HG03565 (cell line): ENCODE data around the gene WDR48.

Experiments used
- ATAC-seq: cut with Tn5 transposase; IDR thresholded peaks from one replicate; pipeline ENCODE4 v1.9.1; 2021; ENCODE audit warnings: mild to moderate bottlenecking, moderate library complexity; ENCODE audit not compliant: unreplicated experiment

Gene WDR48

DNA sequence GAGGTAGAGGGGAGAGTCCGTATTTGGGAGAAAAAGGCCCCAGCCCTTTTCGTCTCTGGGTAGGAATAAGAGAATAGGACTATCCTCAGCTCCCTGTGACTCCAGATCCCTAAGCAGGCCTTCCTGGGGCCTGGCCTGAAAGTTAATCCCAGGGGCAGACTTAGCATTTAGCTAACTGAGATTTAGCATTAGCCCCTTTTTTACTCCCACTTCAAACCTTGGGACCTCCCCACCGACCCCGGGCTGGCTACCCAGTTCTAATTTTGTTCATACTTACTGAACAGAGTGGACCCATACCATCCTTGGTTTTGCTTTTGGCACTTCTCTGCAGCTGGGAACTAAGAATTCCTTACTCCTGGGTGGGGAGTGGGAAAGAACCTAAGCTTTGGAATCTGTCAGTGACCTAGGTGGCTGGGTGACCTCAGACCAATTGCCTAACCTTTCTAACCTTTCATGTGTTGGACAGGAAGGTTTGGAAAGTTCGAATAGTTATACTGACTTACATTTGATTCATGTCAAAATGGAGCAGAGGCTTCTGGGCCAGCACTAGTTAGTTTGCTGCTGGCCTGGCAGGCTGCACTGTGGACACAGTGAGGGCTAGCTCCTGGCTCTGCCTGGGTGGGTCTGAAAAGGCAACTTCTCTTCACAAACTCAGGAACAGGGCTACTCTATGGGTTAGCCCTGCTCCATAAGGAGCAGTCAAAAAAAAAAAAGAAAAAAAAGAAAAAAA is 67.3 kb downstream of the WDR48 start:
- no peak for ATAC-seq

DNA sequence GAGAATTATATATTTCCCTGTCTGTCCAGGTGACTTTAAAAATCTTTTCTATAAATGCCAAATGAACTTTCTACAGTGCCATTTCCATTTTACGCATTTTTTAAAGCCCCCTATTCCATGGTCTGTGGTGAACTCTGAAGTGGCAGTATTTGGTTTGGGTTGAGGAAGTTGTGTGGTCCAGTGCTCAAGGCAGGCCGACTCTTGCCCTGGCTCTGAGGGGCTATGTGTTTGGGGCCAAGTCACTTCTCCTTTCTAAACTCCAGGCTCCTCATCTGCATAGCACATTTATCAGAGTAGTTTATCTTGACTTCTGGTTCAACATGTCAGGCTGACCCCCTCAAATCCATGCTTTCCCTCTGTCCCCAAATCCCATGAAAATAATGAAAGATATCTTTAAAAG is 69.8 kb downstream of the WDR48 start:
- no peak for ATAC-seq

DNA sequence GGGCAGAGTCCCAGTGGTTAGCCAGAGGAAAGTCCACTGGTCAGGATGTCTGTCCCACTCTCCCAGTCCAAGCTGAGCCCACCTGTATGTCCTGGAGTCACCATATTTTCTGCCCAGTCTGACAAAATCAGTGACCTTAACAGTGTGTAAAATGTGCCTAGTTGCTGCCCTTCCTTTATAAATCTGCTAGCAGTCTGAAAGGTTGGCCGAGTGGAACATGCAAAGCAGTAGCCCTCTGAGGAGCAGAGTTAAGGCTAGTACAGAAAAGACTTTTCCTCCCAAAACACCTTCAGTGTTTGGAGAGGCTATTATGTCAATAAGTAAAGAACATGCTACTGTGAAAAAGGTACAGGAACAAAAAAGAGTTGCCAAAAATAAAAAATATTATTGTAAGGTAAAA is 71.0 kb downstream of the WDR48 start:
- peak; percentile 66 for ATAC-seq

DNA sequence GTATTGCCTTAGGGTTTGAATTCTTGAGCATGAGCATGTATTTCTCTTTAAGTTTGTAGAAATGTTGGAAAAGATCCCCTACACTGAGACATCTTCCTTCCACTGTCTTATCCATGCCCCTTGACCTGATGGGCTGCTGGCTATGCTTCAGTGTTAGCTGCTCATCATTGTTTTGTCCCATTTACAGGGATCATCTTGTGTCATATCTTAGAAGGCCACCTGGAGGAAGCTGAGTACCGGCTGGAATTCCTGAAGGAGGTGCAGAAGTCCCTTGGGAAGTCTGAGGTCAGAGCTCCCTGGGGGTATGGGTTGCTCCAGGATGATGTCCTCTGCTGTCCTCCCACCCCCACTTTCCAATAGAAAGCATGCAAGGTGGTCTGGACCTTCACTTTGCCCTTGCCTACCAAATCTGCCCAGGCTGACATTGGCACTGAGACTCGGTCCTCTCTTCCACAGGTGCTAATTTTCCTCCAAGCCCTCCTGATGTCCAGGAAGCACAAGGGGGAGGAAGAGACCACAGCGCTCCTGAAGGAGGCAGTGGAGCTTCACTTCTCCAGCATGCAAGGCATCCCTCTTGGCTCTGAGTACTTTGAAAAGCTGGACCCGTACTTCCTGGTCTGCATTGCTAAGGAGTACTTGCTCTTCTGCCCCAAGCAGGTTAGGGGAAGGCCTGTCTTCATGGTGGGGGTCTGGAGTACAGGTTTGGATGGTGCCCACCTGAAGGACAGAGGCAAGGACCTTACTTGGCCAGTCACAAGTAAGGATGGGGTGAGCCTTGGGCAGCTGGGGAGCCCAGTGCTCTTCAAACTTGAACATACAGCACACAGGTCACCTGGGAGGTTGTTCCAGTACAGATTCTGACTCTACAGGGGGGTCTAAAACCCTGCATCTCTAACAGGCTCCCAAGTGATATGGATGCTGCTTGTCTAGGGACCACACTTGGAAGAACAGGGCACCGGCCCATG is 73.3 kb downstream of the WDR48 start:
- ATAC-seq: no peak

DNA sequence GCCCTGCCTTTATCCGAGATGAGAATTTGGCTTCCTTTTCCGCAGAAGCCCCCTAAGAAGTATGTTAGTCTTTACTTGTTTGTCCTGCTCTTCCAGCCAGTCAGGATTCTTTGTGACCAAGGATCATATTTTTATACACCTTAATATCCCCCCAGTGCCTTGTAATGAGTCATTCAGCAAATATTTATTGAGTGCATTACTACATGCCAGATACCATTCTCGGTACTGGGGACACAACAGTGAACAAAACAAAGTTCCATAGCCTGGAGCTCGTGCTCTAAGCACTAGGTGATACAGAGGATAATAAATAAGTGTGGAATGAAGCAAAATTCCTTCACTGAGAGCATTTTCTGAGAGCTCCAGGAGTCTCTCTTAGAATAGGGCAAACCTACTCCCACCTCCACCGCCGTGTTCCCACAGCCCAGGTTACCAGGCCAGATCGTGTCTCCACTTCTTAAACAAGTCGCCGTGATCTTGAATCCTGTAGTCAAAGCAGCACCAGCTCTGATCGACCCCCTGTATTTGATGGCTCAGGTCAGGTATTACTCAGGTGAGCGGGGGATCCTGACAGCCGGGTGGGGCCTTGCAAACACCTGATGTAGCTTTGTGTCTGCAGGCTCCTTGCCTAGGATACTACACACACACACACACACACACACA is 74.2 kb downstream of the WDR48 start:
- no peak for ATAC-seq

DNA sequence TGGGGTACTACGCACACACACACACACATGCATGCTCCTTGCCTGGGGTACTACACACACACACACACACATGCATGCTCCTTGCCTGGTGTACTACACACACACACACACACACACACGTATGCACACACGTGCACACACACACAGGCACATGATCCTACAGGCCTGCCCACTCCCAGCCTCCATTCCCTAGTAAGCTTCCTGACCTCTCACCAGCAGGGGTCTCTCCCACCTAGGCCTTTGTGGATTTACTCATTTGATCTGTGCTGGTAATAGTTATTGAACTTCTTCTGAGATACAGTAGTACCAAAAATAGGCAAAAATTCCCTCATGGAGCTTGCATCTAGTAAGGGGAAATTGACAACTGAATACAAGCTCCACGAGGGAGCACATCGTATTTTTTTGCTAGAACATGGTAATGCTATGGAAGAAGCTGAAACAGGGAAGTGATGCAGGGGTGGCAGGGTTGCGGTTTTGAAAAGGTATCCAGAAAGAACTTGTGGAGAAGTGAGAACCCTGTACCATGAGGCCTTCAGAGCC is 74.8 kb downstream of the WDR48 start:
- ATAC-seq: no peak

DNA sequence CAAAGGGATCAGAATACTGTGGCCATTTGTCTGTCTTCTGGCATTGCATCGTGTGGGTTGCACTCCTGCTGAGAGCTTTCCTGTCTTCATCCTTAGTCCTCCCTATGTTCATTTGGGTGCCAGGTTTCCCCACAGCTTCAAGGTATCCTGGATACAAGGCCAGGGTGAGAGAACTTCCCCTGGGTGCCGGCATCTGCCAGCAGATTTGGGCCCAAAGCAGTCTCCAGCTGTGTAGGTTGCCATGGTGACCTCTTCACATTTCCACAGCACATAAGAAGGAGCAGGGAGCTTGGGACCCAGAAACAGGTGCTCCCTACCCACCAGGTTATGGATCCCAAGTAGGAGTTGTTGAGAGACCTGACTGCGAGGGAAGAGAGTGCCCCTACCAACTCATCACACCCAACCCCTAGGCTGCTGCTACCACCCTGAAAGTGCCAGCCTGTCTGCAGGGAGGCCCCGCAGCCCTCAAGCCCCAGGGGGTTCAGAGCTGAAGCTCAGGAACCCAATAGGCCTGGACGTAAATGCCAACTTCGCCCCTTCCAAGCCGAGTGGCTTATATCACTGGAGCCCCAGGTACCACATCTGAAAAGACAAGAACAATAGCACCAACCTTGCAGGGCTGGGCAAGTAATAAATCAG is 75.6 kb downstream of the WDR48 start:
- ATAC-seq: no peak

DNA sequence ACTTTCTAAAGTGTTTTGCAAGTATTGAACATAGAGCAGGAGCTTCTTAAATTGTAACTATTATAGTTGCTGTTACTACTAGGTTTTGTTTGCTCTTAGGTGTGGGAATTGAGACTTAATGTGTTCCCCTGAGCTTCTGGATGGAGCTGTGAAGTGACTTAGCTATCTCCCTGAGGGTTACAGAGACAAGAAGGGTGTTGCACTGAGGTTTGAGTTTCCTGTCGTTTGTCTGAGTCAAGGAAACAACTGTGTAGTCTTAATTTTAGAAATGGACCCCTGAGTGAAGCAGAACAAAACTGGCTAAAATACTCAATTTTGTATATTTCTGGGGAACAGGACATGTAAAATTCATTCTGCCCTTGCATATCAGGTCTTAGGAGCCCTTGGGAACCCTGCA is 76.1 kb downstream of the WDR48 start:
- no peak for ATAC-seq

DNA sequence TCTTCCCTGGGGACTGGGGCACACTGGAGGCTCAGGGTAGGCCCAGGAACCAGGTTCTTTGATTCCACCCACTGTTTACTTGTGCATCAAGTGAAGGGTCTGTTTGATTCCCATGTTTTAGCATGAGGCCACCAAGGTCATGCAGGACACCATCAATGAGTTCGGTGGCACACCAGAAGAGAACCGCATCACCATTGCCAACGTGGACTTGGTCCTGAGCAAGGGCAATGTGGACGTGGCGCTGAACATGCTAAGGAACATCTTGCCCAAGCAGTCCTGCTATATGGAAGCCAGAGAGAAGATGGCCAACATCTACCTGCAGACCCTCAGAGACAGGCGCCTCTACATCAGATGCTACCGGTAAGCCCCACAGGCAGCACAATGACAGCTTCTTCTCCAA is 77.1 kb downstream of the WDR48 start:
- ATAC-seq: no peak

DNA sequence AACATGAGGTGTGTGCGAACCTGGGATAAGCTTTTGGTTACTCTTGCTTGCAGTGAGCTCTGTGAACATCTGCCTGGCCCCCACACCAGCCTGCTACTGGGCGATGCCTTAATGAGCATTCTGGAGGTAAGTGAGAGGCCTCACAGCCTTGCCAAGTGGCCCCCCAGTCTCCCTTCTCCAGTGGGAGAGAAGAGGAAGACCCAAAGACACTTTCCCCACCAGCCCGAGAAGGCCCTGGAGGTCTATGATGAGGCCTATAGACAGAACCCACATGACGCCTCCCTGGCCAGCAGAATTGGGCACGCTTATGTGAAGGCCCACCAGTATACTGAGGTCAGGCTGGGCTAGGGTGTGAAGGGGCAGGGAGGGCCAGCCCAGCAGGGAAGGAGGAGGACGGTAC is 78.2 kb downstream of the WDR48 start:
- no peak for ATAC-seq

DNA sequence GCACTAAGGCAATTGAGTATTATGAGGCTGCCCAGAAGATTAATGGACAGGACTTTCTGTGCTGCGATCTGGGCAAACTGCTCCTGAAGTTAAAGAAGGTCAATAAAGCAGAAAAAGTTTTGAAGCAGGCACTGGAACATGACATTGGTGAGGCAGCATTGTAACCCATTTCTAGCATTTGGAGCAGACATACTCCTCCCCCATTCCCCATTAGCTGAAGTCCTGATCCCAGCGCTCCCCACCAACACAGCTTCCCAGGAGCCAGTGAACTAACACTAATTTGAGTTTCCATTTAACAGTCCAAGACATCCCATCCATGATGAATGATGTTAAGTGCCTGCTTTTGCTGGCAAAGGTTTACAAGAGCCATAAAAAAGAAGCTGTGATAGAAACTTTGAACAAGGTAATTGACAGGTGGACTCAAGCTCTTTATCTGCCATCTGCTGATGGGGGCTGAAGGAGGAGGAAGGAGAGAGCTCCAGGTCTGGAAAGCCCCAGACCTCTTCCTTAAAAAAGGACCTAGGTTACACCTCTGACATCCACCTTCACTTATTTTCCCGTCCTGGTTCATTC is 79.0 kb downstream of the WDR48 start:
- no peak for ATAC-seq

DNA sequence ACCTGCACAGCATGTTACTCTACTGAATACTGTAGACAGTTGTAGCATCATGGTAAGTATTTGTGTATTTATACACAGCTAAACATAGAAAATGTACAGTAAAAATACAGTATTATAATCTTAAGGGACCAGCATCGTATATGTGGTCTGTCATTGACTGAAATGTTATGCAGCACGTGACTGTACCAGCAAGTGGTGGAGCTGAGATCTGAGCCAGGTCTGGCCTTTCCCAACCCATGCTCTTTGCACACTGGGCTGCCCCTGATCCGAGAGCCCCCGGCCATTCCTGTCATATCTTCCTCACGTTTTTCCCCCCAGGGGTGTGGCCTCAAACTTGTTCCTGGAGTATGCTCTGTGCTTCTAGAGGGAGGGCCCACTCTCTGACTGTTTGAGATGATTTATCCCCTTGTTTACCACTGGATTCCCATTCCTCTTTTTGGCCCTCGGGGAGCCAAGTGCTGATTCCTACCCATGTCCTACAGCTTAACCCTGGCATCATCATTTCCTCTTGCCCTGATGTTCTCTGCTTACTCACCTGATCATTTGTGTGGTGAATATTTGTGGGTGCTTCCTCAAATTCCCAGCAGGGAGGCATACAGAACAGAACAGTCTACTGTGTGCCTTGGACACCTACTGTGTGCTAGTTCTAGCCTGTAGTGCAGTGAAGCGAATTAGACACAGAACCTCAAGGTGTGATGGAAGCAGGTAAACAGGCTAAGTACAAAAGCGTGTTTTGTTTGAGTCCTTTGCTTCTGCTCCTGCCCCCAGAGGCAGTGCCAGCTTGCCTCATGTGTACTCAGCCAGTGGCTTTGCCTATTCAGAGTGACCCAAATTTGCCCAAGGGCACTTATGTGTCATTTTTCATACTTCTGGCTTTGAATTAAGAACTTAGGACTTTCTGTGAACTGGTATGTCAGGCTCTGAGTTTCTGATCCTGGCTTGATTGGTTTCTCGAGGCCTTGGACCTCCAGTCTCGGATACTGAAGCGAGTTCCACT is 80.6 kb downstream of the WDR48 start:
- ATAC-seq: no peak

DNA sequence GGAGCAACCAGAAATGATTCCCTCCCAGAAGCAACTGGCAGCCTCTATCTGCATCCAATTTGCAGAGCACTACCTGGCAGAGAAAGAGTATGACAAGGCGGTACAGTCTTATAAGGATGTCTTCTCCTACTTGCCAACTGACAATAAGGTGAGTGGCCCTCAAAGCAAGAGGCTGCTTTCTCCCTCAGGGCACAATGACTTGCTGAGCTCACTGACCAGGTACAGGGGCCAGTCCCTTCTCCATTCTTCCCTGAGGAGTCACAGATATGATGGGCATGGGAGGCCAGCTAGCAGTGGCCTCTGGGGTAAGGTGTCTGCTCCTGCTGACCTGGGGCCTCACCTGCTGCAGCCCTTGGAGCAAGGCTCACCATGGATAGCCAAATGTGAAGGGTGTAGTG is 81.3 kb downstream of the WDR48 start:
- no peak for ATAC-seq

DNA sequence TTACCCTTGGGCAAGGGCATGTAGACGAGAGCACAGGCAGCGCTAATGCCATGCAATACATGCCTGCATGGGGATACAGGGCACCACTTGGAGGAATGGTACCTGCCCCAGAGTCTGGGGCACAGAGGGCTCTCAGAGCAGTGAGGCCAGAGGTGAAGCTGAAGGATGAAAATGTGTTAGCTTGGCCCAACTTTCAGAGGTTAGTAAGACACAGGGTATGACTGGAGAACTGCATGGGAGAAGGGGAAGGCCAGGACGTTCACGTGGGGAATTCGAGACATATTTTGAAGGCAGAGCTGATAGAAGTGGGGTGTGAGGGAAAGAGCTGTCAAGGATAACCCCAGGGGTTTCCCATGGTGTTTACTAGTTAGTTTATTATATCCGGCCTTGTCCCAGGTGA is 82.0 kb downstream of the WDR48 start:
- no peak for ATAC-seq

DNA sequence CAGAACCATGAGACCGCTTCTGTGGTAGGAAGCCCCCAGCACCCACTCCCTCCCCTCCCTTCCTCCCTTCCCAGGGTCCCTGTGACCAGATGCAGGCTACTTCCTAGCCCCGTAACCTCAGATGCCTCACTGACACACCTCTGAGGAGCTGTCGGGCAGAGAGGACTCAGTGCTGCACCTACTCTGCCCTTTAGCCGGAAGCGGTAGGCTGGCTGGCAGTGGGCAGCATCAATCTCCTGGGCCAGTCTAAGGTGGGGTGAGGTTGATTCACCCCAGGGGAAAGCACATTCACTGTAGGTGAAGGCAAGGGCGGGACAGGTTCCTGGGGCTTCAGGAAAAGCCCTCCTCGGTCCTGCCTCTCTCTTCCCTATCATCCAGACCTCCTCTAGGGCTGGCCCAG is 82.5 kb downstream of the WDR48 start:
- no peak for ATAC-seq

DNA sequence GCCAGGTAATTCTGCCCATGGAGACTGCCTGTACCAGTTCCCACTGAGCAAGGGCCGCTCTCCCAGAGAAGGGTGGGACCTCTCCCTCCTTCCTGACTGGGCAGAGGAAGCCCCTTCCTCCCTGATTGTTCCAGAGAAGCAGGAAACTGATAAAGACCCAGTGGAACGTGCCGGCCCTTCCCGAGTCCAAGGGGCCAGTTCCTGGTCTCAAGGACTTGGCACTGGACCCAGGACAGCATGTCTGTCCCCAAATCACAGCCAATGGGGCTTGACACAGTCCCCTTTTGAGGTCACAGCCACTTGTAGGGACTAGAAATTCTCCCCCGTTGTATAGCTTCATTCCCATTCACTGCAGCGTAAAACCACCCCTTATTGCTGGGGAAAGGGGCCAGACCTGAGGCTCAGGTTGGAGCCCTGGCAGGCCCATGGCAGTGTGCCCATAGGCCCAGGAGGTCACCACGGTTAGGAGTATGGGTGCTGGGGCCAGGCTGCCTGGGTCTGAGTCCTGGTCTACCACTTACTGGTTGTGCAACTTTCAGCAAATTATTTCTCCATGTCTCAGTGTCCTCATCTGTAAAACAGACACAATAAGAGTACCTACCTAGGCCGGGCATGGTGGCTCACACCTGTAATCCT is 83.5 kb downstream of the WDR48 start:
- ATAC-seq: no peak

DNA sequence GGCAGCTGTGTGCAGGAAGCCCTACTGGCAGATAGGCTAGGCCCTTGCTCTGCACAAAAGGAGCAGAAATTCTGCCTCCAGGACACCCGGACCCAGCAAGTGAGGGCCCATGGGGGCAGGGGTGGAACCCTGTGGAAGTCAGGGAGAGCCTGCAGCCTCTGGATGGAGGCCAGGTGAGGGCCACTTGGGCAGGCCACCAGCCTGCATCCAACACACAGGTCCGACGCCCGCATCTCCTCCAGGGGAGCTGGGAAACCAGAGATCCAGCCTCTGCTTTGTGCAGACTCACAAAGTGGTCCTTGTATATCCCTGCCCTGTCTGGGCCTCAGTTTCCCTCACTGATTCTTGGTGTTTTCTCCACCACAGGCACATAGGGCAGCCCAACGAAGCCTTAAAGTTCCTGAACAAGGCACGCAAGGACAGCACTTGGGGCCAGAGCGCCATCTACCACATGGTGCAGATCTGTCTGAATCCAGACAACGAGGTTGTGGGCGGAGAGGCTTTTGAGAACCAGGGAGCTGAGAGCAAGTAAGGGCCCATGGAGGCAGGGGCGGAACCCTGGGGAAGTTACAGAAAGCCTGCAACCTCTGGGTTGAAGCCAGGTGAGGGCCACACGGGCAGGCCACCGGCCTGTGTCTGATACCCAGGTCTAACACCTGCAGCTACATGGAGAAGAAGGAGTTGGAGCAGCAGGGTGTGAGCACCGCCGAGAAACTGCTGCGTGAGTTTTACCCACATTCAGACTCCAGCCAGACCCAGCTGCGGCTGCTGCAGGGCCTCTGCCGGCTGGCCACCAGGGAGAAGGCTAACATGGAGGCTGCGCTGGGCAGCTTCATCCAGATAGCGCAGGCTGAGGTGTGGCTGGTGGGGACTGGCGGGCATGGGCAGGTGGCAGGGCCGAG is 85.0 kb downstream of the WDR48 start:
- ATAC-seq: no peak

DNA sequence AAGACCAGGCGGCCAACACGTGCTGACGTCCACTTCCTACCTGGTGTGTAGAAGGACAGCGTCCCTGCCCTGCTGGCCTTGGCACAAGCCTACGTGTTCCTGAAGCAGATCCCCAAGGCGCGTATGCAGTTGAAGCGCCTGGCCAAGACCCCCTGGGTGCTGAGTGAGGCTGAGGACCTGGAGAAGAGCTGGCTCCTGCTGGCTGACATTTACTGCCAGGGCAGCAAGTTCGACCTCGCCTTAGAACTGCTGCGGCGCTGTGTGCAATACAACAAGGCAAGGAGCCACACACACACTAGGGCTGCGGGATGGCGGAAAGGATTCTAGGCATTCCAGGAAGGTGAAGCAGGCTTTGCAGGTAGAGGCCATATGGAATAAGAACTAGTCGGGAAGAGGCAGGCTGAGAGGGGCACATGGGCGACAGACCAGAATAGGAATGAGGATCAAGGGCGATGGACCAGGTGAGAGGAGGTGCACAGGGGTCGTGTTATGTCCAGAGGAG is 85.7 kb downstream of the WDR48 start:
- no peak for ATAC-seq
